Fibroblast of peridontal ligament (primary cell): ENCODE data around the gene OR1D2.
"Not testable (repeated sequence)": the region's sequence is repeated elsewhere in the genome, so short reads cannot be mapped to it uniquely, and the experiment has no call there.

Experiments
- DNase-seq: peaks from one replicate; pipeline ENCODE4 v3.0.0-alpha.2; 2010; ENCODE audit errors: extremely low read depth

OR1D2 gene

GRCh38 chr17:3104322-3104721 lies at the start of gene OR1D2:
TSS of gene OR1D2 (minus strand) at chr17:3104422. CDS start at chr17:3092996, 11,426 bp downstream.
- DNase-seq, result no peak

GRCh38 chr17:3137494-3137893 lies 33.3 kb upstream of the OR1D2 start:
- not testable (repeated sequence) for DNase-seq

GRCh38 chr17:3127451-3127850 lies 23.2 kb upstream of the OR1D2 start, which contains the start of gene OR1G1:
TSS of gene OR1G1 (minus strand) at chr17:3127551. CDS start at chr17:3127551, 0 bp downstream.
- DNase-seq, result no peak

GRCh38 chr17:3073850-3074249 lies 30.4 kb downstream of the OR1D2 start:
- not testable (repeated sequence) for DNase-seq

GRCh38 chr17:3065192-3065591 lies 39.0 kb downstream of the OR1D2 start:
- DNase-seq, result not testable (repeated sequence)

- not testable (repeated sequence) for DNase-seq
Measured at GRCh38 chr17:3063507-3063906, 40.7 kb downstream of the OR1D2 start, which contains the start of gene OR1D5. TSS of gene OR1D5 (minus strand) at chr17:3063607. CDS start at chr17:3063607, 0 bp downstream.

- not testable (repeated sequence) for DNase-seq
Measured at GRCh38 chr17:3062824-3063377, 41.3 kb downstream of the OR1D2 start.

GRCh38 chr17:3054868-3055267 lies 49.4 kb downstream of the OR1D2 start:
- not testable (repeated sequence) for DNase-seq

- no peak for DNase-seq
Measured at GRCh38 chr17:3049705-3050295, 54.4 kb downstream of the OR1D2 start.

- peak; percentile 51 for DNase-seq
Measured at GRCh38 chr17:3048727-3049471, 55.3 kb downstream of the OR1D2 start.

- DNase-seq, result no peak
Measured at GRCh38 chr17:3046753-3047152, 57.5 kb downstream of the OR1D2 start.

GRCh38 chr17:3043737-3044365 lies 60.4 kb downstream of the OR1D2 start:
- DNase-seq, result no peak

- DNase-seq, result no peak
Measured at GRCh38 chr17:3040882-3041281, 63.3 kb downstream of the OR1D2 start.

GRCh38 chr17:3039736-3040135 lies 64.5 kb downstream of the OR1D2 start:
- no peak for DNase-seq

- DNase-seq, result no peak
Measured at GRCh38 chr17:3038941-3039340, 65.3 kb downstream of the OR1D2 start.
